Right lobe of liver (tissue), 6 donors: ENCODE measurements around the gene SMIM35. TPM values are rescaled to one million over a fixed set of nuclear protein-coding genes. Genes with fewer than 3 reads are reported as not detected.

Experiments used
- ATAC-seq, 4 donors: fragments of 200-7000 bp; cut with Tn5 transposase; one replicate each; pipeline ENCODE4 v1.9.1; 2020; ENCODE audit warnings: mild to moderate bottlenecking in 4 of 4, moderate library complexity in 4 of 4
- DNase-seq, 3 donors: peaks; one replicate each; pipeline ENCODE4 v3.0.0-alpha.2; 2020
- H3K27ac ChIP-seq, 3 donors: fragments of 200-600 bp; one replicate each; pipeline ENCODE4 v1.8.0; 2022
- H3K27me3 ChIP-seq, 2 donors: fragments of 200-600 bp; one replicate each; pipeline ENCODE4 v1.8.0; 2022
- H3K36me3 ChIP-seq, 4 donors: fragments of 200-600 bp; sonication (generic) in 1 of 4; one replicate each; pipeline versions ENCODE4 v1.5.1 to v1.8.0; 2017 to 2022; ENCODE audit warnings: control low read depth in 1 of 4
- H3K4me1 ChIP-seq, 4 donors: fragments of 200-600 bp; sonication (generic) in 1 of 4; one replicate each; pipeline versions ENCODE4 v1.5.1 to v1.8.0; 2017 to 2022; ENCODE audit warnings: control low read depth in 1 of 4
- H3K4me3 ChIP-seq, 3 donors: fragments of 200-600 bp; one replicate each; pipeline ENCODE4 v1.8.0; 2022
- H3K9me3 ChIP-seq, 4 donors: fragments of 200-600 bp; sonication (generic) in 1 of 4; one replicate each; pipeline versions ENCODE4 v1.5.1 to v1.8.0; 2017 to 2022; ENCODE audit warnings: control low read depth in 1 of 4
- POLR2A ChIP-seq: fragments of 450-650 bp; IDR thresholded peaks from one replicate; pipeline ENCODE4 v1.6.1; 2017; ENCODE audit warnings: antibody characterized with exemption, mild to moderate bottlenecking
- WGBS: methylation state at CpG from one replicate; pipeline ENCODE4 v1.1.6; 2018; ENCODE audit warnings: low coverage, low lambda C conversion rate; ENCODE audit not compliant: insufficient coverage; ENCODE audit errors: missing lambda C conversion rate; 5-methylcytosine and 5-hydroxymethylcytosine counted together
- intact Hi-C, 2 donors: fragments of 100-400 bp; cut with DNase I; formaldehyde crosslinking; loops; one replicate each; pipeline versions ENCODE4 v1.11.2 to v1.14.1; 2022
- total RNA-seq, 6 experiments: library from RNA; depleted of rRNA in 2 of 6; stranded (reverse); fragments of >200 nt in 2 of 6; fragmentation: NEBNext Ultra II Directional in 3 of 6; extraction: Animal tissue kit (Norgen Biotek cat#: 25700) in 3 of 6; gene quantifications; one replicate each; pipeline versions ENCODE4 v1.1.0 to v1.2.4, GENCODE V29; 2016 to 2023
- TF ChIP-seq, protein P1 (sequence below), 4 donors: fragments of 200-600 bp in 3 of 4; fragments of 450-650 bp in 1 of 4; IDR thresholded peaks; one replicate each; pipeline versions ENCODE4 v1.5.1 to v1.8.0; 2016 to 2022; ENCODE audit warnings: antibody characterized with exemption in 4 of 4, mild to moderate bottlenecking in 2 of 4
- donor health status: DM: no; HTN: yes; CAD: no.
- donor health status: DM: no; HTN: no; CAD: no.
- donor health status: DM: no; HTN: no; CAD: no.
- donor health status: DM: no; HTN: yes; CAD: no.
- donor health status: DM: no; HTN: yes; CAD: no.

Gene SMIM35
- total RNA-seq, 6 experiments from 2014 or later, result not detected

DNA sequence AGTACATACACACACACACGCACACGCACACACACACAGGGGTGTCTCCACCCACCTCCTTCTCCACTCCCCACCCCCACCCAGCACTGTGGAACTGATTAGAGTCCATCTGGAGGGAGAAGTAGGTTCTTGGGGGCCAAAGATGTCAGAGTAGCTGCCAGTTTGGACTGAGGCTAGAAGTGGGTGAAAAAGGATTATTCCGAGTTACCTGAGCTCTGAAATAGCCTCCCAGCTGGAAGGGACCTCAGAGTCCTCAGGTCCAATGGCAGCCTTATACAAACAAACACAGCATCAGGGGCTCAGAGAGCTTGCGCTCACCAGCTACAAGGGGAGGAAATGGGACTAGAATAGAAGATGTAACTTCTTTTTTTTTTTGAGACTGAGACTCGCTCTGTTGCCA, 79.7 kb downstream of the SMIM35 start:
- intact Hi-C loops, result no loop called here
- DNase-seq (no peak), ATAC-seq (peak in 1 of 4 donors; percentile 16)
- H3K4me1 ChIP-seq, result peaks cover 0 to 10% (median 0%) of the 10 kb centered on the region in 4 donors
- H3K9me3 ChIP-seq, result no peaks in the 10 kb centered on the region
- 60% methylated on average over 3 of the region's 5 CpGs for WGBS
- H3K36me3 ChIP-seq, result no peaks in the 10 kb centered on the region
- H3K4me3 ChIP-seq, result no peak overlapping the region
- H3K27me3 ChIP-seq, result no peaks in the 10 kb centered on the region
- TF ChIP-seq POLR2A, result no peak
- TF ChIP-seq, protein P1, sequence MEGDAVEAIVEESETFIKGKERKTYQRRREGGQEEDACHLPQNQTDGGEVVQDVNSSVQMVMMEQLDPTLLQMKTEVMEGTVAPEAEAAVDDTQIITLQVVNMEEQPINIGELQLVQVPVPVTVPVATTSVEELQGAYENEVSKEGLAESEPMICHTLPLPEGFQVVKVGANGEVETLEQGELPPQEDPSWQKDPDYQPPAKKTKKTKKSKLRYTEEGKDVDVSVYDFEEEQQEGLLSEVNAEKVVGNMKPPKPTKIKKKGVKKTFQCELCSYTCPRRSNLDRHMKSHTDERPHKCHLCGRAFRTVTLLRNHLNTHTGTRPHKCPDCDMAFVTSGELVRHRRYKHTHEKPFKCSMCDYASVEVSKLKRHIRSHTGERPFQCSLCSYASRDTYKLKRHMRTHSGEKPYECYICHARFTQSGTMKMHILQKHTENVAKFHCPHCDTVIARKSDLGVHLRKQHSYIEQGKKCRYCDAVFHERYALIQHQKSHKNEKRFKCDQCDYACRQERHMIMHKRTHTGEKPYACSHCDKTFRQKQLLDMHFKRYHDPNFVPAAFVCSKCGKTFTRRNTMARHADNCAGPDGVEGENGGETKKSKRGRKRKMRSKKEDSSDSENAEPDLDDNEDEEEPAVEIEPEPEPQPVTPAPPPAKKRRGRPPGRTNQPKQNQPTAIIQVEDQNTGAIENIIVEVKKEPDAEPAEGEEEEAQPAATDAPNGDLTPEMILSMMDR (IDR thresholded peaks at IDR 0.05), result no peak
- H3K27ac ChIP-seq, result no peak overlapping the region

DNA sequence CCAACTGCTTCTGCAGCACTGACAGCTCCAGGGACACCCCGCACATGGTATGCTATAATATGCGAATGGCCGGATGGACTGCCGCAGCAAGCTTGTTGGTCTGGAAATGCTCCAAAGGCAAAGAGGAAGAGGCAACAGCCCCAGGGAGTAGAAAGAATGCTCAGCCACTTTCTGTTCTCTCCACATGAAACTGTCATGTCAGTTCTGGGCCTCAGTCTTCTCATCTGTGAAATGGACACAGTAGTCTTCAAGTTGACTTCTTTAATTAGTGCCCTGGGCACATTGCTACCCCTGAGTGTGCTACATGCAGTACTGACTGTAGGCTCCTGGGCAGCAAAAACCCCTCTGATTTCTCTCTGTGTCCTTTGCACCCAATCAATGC, 80.6 kb downstream of the SMIM35 start:
- DNase-seq, result no peak
- TF ChIP-seq, protein P1 (IDR thresholded peaks at IDR 0.05), result no peak
- TF ChIP-seq POLR2A, result no peak
- no peak overlapping the region for H3K4me3 ChIP-seq
- H3K4me1 ChIP-seq, result peaks cover 0 to 8% (median 0%) of the 10 kb centered on the region in 4 donors
- ATAC-seq, result peak in 1 of 4 donors; percentile 5
- no peaks in the 10 kb centered on the region for H3K9me3 ChIP-seq
- no CpG with 5 or more reads among the region's 4 CpGs for WGBS
- intact Hi-C loops, result no loop called here
- H3K36me3 ChIP-seq, result no peaks in the 10 kb centered on the region
- H3K27ac ChIP-seq, result no peak overlapping the region
- no peaks in the 10 kb centered on the region for H3K27me3 ChIP-seq

DNA sequence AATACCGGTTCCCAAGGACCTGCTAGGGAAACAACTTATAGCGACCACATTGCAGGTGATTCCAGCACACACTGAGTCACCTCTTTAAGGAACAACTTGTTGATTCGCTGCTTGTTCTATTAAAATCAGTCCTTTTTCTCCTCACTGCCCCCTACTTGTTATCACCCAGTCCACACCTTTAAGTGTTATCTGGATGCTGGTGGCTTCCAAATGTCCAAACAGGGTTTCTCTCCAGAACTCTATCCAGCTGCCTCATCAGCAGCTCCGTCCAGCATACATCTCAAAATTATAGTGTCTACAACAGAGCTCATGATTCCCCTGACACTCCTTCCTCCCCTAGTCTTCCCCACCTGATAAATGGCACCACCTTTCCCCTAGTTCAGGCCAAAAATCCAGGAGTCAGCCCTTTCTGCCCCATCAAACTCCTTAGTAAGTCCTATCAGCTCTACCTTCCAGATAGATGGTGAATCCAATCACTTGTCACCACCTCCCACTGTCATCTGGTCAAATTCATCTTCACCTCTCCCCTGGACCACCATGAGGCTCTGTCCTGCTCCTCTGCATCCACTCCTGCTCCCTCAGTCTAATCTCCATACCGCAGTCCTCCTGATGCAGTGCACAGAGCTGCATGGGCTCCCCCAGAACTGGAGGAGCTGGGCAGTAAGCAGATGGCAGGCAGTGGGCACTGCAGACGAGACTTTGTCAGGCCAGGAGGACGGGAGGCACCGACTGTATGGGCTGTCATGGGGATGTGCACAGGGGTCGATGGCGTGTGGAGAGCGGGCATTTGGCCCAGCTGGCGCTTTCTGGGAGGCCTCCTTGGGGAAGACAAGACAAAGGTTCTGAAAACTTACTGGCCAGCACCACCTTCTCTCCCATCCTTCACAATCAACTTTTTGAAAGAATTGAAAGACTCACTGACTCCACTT, 81.3 kb downstream of the SMIM35 start:
- Histone ChIP-seq H3K4me1 (peaks cover 0 to 4% (median 0%) of the 10 kb centered on the region in 4 donors), H3K9me3 (no peaks in the 10 kb centered on the region), H3K27me3 (no peaks in the 10 kb centered on the region), H3K36me3 (no peaks in the 10 kb centered on the region), H3K4me3 (no peak overlapping the region), H3K27ac (no peak overlapping the region)
- no peak for ATAC-seq
- TF ChIP-seq POLR2A, result no peak
- intact Hi-C loops, result no loop called here
- DNase-seq, result no peak
- 86% methylated on average over 6 of the region's 12 CpGs for WGBS

DNA sequence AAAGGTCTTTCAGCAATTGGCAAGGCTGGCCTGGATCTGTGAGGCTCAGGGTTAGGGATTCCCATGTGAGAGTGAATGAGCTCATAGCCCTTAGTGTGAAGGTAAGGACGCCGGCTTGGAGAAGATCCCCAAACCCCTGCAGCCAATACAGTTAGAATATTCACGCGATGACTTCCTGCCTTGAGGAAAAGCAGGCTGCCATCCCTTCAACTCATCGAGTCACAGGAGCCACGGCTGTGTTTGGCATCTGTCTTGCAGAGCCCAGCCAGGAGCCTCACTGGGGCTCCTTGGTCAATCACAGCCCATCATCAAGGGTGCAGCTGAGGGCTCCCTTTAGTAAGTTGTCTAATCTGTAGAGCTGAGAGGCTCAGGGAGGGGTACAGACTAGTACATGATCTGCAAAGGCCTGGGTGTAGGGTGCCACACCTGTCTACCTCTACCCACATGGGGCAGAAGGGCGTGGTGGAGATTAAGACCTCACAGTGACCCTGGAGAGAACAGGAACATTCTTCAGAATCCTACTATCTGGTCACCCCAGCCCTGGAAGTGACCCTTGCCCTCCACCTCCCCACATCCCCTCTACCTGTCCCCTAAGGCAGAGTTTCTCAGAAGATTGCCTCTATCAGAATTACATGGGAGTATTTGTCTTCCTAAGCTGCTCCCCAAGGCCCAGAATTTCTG, 82.1 kb downstream of the SMIM35 start:
- Histone ChIP-seq H3K27ac (no peak overlapping the region), H3K9me3 (no peaks in the 10 kb centered on the region), H3K4me1 (no peaks in the 10 kb centered on the region), H3K4me3 (no peak overlapping the region), H3K27me3 (no peaks in the 10 kb centered on the region), H3K36me3 (no peaks in the 10 kb centered on the region)
- ATAC-seq (no peak), DNase-seq (no peak)
- intact Hi-C loops, result no loop called here
- no peak for TF ChIP-seq POLR2A
- TF ChIP-seq, protein P1 (IDR thresholded peaks at IDR 0.05), result no peak
- 50% methylated on average over 1 of the region's 7 CpGs for WGBS

DNA sequence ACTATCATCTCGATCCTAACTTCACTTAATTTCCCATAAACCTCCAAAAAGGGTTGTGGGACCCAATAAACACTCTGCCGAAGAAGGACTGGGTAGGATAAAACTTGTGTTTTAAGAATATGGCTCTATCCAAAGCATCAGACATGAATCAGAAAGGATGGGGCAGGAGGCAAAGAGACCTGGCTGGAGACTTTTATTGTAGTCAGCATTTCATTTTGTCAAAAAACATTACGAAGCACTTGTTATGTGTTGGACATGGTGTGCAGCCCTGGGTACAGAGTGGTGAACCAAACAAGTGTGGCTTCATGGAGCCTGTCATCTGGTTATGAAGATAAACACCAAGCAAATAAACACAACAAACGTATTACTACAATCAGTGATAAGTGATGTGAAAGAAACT, 83.3 kb downstream of the SMIM35 start:
- ATAC-seq (no peak), DNase-seq (no peak)
- H3K27me3 ChIP-seq, result no peaks in the 10 kb centered on the region
- H3K4me3 ChIP-seq, result no peak overlapping the region
- peak overlapping the region in 1 of 3 donors; percentile 52 for H3K27ac ChIP-seq
- H3K9me3 ChIP-seq, result no peaks in the 10 kb centered on the region
- no peaks in the 10 kb centered on the region for H3K4me1 ChIP-seq
- peaks cover 0 to 3% (median 0%) of the 10 kb centered on the region in 4 donors for H3K36me3 ChIP-seq
- WGBS, result 61% methylated on average over 4 of the region's 4 CpGs
- no peak for TF ChIP-seq POLR2A
- TF ChIP-seq, protein P1 (IDR thresholded peaks at IDR 0.05), result no peak
- intact Hi-C loops, result no loop called here
